HG03354 (cell line): ENCODE results near the gene SLC24A3.

Experiments
- ATAC-seq: cut with Tn5 transposase; IDR thresholded peaks from one replicate; pipeline ENCODE4 v1.9.1; 2021; ENCODE audit warnings: mild to moderate bottlenecking; ENCODE audit not compliant: unreplicated experiment, poor library complexity, severe bottlenecking

Gene SLC24A3

DNA sequence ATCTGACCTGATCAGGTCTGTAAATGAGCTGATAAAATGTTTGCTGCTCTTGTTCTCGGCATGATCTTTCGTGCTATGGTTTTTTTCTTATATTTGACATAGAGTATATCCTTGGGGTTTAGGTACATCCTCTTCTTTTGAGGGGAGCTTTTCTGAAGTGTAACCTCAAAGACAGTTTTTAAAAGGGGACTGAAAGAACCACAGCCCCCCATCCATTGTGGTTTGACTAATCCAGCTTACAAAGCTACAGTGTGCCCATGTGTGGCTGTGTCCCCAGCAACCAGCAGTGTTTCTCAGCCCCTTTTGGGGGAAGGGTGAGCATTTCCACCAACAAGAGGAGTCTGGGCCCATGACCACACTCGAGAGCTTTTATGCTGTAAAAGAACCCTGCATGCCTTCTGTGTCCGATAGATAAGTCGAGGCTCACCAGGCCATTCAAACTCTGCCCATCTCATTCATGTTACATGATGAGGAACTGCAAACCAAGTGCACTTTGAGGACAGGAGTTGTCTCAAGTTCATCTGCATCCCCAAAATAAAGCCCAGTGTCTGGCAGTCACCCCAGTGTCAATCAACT lies 266.0 kb downstream of the SLC24A3 start:
- no peak for ATAC-seq

DNA sequence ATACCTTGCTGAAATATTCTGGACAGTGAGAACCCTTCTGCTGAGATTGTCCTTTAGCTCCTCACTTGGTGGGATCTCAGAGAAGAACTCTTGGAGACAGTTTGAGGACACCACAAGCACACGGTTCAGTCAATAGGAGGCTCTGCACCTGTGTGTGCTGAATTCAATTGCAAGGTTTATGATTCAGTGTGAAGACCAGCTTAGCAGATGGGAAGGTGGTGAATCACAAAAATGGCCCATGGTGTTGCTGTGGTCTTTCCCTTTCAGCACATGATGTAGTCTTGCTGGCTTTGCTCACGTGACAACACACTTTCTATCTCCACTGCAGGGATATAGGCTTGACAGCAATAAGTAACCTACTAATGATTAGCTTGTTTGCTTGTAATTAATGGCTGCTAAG lies 270.3 kb downstream of the SLC24A3 start:
- no peak for ATAC-seq

DNA sequence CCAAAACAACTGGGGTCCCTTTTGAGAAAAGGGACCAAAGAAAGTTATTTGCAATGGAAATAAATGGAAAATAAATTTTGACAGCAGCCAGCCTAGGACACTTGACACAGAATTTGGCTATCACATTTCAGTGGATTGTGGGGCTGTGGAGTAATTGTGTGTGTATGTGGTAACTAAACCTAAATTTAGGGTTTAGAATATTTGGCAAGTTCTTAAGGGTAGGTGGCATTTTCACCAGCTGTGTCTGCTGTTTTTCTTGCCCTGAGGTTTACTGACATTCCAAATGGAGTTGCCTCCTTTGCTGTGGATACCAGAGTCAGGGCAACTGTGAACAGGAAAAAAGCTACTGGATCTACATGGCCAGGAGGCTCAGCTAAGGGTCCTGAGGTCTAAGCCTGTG lies 270.9 kb downstream of the SLC24A3 start:
- ATAC-seq: no peak

DNA sequence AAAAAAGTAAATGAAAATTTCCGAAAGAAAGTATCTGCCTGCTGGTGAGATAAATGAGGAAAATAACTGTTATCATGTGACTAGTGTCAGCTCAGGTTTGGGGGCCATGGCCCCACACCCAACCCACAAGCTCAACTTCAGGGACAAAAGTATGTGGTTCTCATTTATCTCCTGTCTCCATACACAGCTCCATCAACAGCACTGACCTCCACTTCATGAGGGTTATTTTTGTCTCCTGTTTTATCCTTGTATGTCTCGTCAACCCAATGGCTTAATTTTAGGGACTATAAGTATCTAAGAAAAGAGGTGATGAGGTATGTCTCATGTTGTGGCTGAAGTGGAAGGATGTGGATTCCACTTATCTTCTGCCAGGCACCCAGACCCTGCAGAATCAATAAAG lies 274.0 kb downstream of the SLC24A3 start:
- ATAC-seq: no peak

DNA sequence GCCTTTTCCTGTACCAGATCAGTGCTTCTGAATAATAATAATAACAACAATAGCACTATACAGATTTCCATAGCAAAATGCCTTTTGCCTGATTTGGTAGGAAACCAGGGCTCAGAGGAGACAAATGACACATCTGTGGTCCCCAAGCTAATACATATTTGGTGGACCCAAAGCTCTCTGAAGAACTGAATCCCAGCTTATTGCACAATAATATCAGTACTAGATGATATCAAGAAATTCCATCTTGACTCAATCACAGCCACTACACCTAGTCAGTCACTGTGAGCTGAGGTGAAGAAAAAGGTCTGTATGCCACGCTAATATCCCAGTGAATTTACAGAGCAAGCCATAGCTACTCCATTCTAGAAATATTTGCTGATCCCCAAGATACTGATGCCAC lies 275.0 kb downstream of the SLC24A3 start:
- ATAC-seq: no peak

DNA sequence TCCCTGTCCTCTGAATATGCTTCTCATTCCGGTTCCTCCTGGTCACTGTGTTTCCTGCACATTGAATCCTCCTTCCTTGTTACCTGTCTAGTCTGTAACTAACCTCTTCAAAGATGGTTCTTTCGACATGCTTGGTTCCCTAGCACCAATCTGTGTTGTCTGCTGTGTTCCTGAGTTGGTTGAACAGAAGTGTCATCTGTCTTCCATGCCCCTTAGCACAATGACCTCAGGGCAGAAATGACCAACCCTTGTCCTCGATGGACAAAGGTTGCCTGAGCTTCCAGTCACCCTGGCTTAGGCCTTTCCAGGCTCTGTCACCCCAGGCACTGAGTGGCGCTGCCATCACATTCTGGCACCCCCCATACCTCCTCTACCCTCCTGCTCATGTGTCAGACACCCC lies 278.8 kb downstream of the SLC24A3 start:
- ATAC-seq: no peak

DNA sequence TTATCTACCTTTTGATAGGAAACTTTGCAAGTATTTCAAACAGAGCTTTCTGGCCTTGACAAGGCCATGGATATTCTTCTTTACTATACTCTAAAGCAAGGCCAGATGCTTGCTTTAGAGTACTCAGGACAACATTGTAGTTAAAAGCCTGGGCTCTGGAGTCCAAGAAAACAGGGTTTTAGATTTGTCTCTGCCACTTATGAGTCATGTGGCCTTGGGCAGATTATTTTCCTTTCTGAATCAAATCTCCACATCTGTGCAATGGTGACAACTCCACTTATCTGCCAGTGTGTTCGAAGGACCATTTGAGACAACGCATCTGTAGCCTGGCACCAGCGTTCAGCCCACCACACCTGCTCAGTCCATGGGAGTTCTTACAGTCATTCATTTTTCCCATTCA lies 279.7 kb downstream of the SLC24A3 start:
- ATAC-seq: no peak

DNA sequence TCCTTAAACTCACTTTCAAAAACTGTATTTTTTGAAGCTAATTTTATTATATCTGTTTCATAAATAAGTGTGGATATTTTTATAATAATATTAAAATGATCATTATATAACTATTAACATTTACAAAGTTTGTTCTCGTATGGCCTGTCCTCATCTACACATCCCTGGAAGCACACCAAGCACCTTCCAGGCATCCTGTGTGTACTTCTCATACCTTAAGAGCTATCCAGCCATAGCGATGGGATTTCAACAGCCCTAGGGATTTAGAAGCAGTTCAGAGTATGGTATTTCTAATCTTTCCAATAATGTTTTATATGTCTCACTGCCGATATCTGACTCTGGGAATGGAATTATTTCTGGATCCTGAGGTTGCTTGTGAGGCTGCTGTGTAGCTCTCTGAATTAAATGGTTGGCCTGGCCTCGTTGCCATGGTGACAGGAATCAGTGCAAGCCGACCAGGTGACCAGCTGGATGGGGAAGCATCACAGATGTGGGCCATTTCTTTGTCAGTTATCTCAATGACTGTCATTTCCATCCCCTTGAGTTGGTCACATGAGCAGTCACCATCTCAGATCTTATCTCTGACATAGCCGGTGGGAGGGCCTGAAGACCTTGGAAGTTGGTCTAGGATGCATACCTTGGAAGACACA lies 280.4 kb downstream of the SLC24A3 start:
- no peak for ATAC-seq

DNA sequence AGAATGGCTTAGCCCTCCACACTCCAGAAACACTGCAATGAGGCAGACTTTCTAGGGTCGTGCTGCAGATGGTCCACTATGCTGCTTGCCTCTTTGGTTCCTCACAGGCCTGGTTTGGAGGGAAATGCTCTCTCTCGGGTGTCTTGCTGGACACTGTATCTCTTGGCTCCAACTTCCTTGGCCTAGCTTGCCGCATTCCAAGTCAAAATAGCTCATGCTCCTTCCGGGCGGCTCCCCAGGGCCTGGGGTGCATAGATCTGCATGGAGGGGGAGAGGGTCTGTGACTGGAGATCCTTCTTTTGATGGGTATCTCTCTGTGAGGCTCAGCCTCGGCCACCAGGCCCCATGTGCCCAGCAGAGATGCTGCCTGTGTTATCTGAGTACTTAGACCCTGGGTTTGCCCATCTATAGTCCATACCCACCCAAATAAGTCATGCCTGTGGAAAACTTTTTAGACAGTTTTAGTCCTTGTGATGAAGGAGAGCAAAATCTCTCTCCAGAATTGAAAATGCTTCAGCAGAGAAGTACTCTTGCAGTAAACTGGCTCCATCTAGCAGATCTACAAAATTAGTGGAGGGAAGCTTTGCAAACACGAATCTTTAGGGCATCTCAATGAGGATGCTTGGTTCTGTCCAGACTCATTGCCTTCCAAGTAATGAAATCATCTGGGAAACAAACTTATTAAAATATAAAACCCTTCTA lies 281.5 kb downstream of the SLC24A3 start:
- no peak for ATAC-seq

DNA sequence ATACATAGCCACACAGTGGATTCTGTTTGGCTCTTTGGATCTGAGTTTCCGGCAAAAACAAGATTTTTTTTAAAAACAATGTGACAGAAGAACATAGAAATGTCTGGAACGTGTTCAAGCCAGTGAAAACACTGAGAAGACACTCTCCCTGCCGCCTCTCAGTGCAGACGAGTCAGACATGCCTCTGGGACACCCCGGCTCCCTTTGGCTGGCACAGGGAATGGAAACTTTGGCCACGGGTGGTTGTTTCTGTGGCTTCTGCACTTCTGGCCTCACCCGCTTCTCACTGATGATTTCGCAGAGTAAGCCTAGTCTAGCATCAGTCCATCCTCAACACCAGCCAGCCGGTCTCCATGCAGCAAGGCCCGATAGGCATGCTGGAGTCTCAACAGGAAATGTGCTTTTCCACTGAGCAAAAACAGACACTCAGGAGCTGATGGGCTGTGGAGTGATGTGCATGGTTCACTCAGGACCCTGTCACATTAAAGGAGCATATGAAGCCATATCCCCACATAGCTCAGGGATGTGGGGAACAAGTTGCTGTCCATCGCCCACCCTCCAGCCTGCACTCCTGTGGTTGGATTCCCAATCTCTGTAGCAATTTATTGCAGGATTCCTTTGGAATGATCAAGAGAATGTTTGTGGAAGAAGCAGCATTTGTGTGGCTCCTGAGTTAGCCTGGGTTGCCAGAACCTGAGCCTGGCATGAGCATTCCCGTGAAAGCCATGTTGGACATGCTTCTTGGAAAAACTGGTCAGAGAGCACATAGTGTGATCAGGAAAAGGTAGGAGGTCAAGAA lies 283.7 kb downstream of the SLC24A3 start:
- no peak for ATAC-seq

DNA sequence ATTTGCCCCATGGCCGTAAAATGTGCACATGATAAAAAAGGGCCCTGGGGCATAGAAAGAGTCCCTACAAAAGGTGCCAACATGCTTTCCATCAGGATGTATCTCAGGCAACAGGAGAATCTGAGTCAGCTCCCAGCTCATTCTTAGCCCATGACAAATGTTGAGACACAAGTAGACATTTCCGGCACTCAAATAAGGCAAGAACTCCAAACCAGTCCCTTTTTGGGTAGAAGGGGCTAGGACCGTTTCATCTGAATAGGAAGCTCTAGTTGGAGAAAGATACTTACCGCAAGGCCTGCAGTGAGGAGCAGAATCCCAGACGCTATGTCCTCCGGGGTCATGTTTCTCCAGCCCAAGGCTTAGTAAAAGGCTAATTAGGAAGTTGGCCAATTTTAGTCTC lies 284.6 kb downstream of the SLC24A3 start:
- ATAC-seq: no peak

DNA sequence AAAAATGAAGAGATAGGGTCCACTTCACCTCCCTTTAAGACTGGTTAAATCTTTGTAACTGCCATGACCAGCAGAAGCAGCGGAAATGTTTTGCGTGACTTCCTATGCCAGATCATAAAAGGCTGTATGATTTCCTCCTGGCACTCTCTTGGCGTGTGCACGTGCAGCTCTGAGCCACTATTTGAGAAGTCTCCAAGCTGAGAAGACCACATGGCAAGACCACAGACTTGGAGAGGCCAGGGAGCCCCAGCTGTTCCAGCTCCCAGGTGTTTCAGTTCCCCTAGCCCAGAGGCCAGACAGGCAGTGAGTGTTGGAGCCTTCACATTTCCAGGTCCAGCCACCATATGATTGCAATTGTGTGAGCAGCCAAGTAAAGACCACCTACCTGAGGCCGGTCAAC lies 286.3 kb downstream of the SLC24A3 start:
- ATAC-seq: no peak

DNA sequence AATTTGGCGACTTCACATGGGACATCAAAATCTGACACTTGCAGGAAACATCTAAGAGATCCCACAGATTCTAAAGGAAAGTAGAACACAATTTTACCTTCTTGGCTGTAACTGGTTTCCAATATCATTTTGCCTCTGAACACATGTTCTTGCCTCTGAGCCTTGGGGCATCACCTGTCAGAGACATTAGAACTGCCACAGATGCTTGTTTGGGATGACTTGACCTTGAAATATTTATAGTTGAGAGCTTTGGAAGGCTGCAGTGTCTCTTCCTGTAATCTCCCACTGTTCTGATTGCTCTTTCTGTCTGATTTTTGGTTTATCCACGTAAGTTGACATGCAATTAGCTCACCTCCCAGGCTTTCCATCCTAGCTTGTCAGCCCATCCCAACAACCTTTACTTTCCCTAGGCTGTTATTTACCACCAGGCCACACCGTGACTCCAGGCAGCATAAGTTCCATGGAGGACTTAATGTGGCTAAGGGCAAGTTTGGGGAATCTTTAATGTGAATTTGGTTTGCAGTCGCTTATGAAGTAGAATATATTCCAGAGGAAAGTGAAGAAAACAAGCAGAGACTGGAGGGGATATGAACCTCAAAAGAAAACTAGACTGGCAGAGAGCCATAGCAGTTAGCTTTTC lies 289.2 kb downstream of the SLC24A3 start:
- ATAC-seq: no peak

DNA sequence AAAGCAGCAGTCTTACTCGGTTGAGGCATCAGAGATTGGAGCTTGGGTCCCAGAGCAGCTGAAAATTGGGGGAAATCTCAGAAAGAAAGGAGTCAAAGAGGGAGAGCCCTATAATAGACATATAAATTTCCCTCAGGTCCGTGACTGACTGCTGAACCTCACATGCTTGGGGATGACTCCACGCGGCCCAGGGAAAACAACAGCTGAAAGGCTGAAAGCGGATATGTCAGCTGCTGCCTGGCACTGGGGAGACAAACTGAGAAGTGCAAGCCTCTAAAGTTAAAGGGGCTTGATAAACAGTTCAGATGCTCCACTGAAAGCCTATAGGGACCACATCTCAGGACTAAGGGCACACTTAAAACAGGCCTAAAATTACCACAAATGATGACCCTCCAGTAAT lies 289.7 kb downstream of the SLC24A3 start:
- ATAC-seq: no peak

DNA sequence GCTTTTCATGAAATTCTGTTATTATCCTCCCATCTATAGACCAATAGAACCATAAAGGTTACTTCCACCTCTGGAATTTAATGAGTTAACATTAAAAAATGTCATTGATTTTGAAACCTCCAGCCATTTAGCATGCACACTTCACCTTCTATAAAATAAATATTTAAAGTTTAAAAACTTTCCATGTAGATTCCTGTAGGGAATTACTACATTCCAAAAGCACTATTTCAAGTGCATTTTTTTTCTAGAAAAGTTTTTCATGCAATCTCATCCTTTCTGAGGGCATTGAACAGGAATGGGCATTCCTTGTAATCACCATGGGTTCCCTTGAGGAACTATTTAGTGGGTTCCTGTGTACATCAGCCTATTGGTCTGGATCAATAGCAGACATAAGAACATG lies 291.8 kb downstream of the SLC24A3 start:
- no peak for ATAC-seq

DNA sequence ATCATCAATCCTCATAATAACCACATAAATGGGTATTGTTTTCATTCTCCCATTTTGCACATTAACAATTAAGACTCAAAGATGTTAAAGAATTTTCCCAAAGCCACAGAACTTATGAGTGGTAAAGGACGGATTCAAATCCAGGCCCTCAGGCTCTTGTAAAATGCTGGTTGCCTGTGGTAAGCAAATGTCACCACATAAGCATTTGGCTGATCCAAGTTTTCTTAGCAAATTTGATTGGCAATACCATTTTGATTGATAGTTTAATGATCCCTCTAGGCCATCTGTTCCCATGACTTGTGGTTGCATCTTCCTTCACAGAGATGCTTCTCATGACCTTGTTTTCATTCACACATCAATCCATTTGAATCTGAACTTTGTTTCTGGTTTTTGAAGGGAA lies 293.6 kb downstream of the SLC24A3 start:
- ATAC-seq: no peak

DNA sequence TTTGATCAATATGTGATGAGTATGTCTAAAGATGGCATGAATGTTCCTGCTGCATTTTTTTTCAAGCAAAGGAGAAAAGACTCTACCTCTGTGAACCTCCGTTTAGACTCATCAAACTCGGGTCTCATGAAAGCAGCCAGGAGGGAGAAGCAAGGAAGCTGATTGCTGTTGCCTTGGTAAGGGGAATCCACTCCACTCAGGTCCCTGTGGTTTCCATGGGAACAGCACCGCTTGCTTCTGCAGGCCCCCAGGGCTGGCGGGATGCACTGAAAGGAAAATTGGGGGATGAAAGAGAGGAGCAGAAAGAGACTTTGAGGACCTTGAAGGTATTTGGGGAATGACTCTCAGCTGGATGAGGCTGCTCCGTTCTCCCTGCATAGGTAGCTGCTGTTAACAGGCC lies 296.0 kb downstream of the SLC24A3 start:
- ATAC-seq: no peak

DNA sequence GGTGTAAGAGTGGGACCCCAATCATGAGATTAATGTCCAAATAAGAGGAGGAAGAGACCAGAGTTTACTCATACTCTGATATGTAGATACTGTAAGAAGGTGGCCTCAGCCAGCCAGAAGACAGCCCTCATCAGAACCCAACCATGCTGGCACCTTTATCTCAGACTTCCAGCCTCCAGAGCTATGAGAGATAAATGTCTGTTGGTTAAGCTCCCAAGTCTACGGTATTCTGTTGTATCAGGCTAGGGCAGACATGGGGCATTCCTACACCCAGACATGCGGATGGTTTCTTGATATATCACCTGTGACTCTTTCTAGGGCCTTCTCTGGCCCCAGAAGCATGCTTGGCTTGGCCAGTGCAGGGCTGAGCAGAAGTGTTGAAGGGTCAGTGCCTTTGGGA lies 298.2 kb downstream of the SLC24A3 start:
- no peak for ATAC-seq

DNA sequence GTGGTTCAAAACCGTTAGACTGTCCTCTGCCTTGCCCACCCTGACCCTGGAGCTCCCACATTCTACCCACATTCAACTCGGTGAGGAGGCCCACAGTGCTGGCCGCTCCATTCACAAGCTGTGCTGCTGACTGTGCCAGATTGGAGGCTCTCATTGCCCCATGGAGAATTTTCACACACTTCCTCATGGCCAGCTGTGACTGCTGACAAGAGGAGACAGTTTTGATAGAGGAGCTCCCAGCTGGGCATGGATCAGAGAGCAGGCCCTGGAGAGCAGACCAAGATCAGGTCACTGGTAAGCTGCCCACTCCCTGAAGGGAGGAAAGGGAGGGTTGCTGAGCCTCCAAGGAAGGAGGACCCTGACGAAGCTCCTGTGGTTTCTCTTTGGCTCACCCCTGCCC lies 299.5 kb downstream of the SLC24A3 start:
- no peak for ATAC-seq
